ENCODE results near the gene TMEM245.
"Not testable (repeated sequence)": the region's sequence is repeated elsewhere in the genome, so short reads cannot be mapped to it uniquely, and the experiment has no call there.

Gene TMEM245

DNA sequence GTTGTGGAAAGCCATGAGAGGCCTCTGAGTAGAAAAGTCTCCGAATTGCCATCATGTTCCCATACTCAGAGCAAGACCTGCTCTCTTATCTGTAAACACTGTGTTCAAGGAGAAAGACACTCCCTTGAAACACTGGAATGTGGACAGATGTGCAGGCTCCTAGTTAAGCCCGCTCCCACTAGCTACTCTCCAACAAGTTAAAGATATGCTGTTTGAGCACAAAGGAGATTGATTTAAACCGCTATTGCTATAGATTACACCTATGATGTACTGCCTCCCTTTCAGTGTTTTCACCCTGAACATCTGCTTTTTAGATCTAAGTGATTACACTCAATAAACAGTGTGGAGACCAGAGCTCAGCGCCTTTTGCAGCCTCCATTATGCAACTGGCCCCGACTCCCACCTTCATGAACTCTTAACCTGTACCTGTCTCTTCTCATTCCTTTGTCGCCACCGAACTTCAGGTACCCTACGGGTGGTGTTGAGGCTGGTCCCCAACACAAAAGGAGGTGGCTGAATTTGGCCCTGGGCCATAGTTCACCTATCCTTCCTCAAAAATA, 47.5 kb downstream of the TMEM245 start:
- DNase-seq (ENCODE audit: low read depth in 2 of 3, low spot score in 1 of 3) = no peak

DNA sequence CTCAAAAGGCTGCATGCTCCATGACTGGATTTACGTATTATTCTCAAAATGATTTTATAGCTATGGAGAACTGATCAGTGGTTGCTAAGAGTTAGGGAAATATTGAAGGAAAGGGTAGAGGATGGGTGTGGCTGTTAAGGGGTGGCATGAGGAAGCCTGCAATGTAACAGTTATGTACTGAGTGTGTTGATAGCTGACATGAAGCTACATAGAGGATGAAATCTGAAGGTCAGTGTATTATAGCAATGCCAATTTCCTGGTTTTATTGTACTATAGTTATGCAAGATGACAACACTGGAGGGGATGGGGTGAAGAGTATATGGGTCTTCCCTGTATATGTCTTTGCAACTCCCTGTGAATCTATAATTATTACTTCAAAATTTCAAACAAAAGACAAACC, 51.0 kb downstream of the TMEM245 start:
- DNase-seq (ENCODE audit: low read depth in 2 of 3, low spot score in 1 of 3) = no peak

DNA sequence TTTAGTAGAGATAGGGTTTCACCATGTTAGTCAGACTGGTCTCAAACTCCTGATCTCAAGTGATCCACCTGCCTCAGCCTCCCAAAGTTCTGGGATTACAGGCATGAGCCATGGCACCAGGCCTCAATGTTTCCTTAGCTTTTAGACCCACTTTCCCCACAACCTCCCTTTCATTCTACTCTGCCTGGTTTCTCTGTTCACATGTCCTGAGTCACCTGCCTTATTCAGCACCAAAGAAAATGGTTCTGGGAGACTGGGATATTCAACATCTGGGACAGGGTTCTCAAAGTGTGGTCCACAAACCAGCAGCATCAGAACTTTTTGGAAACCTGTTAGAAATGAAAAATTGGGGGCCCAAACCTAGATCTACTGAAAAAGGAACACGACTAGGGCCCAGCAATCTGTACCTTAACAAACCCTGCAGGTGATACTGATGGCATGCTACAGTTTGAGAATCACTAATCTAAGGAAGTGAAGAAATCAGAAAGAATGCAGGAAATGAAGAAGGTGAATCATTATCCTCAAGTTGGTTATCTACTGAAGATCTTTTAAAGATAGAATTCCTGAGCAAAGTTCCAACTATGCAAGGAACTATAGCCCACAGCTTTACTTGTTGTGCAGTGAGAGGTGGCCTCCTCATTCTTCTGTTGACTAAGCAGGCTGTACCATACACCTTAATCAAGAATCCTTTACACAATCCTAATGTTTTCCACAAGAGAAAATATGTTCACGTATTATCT, 54.6 kb downstream of the TMEM245 start:
- DNase-seq (ENCODE audit: low read depth in 2 of 3, low spot score in 1 of 3) = no peak

DNA sequence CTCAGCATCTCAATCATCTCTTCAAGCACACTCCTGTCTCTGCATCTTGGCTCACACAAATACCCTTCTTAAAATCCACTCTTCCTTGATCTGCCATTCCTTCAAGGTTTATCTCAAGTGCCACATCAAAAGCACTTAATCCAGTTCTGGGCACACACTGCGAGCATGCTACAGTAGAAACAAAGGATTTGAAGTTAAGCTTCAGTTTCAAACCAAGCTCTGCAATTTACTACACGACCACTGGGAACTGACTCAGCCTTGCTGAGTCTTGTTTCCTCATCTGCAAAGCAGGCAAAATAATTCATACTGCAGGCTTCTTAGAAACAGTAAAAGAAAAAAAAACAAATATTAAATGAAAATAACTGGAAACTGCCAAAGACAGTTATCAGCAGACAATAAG, 56.0 kb downstream of the TMEM245 start:
- DNase-seq (ENCODE audit: low read depth in 2 of 3, low spot score in 1 of 3) = no peak

DNA sequence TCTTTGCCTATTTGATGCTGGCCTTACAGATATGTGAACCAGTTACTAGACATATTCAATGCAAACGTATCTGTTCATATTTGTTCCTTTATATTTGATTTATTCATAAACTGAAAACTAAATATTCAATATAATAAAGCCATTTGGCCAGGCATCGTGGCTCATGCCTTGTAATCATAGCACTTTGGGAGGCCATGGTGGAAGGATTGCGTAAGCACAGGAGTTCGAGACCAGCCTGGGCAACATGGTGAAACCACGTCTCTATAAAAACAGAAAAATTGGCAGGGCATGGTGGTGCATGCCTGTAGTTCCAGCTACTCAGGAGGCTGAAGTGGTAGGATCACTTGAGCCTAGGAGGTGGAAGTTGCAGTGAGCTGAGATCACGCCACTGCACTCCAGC, 57.2 kb downstream of the TMEM245 start:
- DNase-seq (ENCODE audit: low read depth in 2 of 3, low spot score in 1 of 3) = no peak

DNA sequence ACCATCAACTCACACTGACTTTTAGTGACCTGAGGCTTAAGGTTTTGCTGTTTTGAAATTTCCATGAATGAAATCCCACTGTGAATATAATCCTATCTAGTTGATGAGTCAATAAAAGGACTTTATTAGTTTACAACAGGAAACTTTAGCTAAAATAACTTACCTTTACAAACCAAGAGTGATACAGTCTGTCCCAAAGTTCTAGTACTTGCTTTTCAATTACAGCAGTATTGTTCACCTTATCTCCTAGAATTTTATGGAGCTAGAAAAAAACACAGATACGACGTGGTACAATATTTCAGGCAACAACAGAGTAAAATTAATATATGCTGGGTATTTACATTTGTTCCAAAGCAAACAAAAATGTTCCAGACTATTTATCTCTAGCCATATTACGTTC, 59.6 kb downstream of the TMEM245 start:
- no peak for DNase-seq (ENCODE audit: low read depth in 2 of 3, low spot score in 1 of 3)

DNA sequence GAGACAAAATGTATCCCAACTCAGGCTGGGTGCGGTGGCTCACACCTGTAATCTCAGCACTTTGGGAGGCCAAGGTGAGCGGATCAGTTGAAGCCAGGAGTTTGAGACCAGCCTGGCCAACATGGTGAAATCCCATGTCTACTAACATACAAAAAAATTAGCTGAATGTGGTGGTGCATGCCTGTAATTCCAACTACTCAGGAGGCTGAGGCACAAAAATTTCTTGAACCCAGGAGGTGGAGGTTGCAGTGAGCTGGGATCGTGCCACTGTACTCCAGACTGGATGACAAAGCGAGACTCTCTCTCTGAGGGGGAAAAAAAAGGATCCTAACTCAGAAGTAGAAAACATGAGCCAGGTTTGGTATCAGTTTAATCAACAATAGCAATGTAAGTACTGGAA, 66.6 kb downstream of the TMEM245 start:
- not testable (repeated sequence) for DNase-seq (ENCODE audit: low read depth in 2 of 3, low spot score in 1 of 3)

DNA sequence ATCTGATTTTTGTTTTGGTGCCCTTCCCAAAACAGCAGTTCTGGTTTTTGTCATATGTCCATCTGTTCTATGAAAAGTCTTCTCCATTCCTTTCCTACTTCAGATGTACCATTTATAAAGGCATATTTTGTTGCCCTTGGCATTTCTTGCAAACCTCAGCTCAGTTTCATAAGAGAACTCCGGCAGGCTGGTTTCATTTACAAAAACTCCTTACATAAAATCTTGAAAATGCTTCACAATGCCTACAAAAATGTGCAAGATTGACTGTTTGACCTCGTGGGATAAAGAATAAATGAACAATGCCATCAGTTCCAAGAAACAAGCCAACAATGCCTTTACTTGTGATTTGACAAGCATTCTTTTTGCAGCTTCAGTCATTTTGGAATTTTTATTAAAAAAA, 67.3 kb downstream of the TMEM245 start:
- DNase-seq (ENCODE audit: low read depth in 2 of 3, low spot score in 1 of 3) = no peak

DNA sequence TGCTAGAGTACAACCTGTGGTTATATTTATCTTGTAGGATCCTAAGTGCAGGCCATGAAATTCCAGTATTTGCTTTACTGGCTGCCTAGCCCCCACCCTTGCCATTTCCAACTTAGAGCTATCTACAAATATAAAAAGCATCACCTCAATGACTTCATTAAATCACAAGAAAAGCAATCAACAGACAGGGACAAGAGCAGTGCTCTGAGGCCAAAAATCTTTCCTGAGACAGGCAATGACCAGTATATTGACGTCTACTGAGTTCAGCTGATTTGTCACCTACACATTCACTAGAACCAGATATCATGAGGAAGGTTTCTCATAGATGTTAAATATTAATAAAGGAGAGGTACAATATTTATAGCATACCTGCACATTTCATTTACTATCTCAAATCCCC, 68.0 kb downstream of the TMEM245 start:
- DNase-seq (ENCODE audit: low read depth in 2 of 3, low spot score in 1 of 3) = no peak

DNA sequence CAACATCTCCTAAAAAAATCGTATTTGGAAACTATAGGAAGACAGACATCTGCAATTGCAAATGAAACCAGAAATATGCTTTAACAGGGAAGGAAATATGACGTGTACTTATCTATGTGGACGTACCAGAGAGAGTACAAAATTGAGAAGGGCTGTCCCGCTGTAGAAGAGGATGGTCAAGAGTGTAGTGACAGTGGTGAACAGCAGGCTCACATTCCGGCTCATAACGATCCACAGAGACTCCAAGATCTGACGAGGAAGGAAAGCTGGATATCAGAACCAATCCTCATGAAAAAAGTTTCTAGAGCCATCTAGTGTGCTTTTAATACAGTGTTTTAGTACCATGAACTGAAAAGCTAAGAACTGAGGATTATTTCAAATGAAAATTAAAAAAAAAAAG, 69.3 kb downstream of the TMEM245 start:
- DNase-seq (ENCODE audit: low read depth in 2 of 3, low spot score in 1 of 3) = no peak

DNA sequence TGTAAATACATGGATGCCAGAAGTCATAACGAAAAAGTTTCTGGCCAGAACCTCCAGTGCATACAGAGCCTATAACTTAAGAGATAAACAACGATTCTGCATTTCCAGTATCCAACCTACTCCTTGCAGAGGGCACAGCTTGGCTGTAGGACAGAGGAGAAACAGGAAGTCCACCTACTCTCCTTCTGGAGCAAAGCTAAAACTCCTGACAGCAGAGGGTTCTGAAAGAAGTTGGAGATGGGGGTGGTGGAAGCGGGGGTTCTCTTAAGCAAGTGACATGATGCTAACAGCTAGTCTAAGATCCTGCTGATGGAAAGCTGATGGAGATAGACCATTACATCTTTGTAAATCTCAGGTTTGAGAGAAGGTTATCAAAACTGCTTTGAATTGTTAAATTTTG, 70.9 kb downstream of the TMEM245 start:
- DNase-seq (ENCODE audit: low read depth in 2 of 3, low spot score in 1 of 3) = no peak

DNA sequence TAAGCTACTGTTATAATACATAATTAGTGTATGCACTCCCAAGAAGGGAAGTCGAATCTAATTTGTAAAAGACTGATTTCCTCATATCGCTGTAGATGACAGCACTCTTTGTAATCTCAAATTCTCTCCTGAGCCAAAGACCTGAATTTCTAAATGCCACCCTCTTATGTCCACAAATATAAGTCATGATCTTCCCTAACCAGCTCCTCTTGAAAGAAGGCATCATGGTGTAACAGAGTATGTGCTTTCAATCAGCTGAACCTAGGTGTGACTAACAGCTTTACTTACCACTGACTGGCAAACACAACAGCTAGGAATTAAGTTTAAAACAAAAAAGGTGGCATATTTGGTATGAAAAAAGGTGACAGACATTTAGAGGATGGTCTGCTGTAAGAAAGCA, 72.5 kb downstream of the TMEM245 start:
- no peak for DNase-seq (ENCODE audit: low read depth in 2 of 3, low spot score in 1 of 3)

DNA sequence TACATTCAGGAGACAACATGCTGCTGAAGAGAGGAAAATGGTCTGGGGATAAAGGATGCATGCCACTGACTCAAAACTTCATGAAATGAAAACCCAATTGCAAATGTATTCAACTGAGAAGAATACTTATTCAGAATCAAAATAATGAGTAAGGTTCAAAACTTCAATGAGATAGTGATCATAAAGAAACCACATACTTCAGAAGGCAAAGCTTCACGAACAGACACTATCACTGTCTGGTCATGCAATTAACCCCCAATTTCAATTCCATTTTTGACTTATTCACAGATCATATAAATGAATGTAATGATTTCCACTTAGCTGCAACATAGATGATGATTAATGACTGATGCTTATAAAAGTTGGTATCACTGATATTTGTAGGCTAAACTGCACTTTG, 73.4 kb downstream of the TMEM245 start:
- DNase-seq (ENCODE audit: low read depth in 2 of 3, low spot score in 1 of 3) = no peak

DNA sequence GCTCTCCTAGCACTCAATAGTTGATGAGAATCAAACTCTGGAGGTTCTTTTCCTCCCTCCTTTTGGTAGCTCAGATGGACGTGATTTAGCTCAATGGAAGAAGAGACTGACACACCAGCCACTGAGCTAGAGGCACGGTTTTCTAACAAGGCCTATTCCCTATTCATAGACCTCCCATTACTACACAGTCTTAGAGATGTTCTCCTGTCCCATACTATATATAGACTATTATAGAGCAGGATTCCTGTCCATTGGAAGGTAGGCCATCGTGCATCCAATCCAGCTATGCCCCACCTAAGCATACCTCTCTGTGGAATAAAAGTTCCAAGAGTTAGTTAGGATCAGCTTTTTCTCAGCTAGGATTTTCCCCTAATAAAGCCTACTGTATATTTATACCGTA, 76.2 kb downstream of the TMEM245 start:
- no peak for DNase-seq (ENCODE audit: low read depth in 2 of 3, low spot score in 1 of 3)

DNA sequence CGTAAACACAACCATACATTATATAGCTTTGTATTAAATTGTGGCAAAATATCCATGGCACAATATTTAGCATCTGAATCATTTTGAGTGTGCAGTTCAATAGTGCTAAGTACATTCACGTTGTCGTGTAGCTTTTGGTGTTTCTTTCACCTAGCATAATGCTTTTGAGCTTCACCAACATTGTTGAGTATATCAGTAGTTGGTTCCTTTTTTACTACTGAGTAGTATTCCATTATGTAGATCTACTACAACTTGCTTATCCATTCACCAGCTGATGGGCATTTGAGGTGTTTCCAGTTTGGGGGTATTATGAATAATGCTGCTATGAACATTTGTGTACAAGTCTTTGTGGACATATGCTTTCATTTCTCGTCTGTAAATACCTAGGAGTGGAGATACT, 79.2 kb downstream of the TMEM245 start:
- DNase-seq (ENCODE audit: low read depth in 2 of 3, low spot score in 1 of 3) = no peak

DNA sequence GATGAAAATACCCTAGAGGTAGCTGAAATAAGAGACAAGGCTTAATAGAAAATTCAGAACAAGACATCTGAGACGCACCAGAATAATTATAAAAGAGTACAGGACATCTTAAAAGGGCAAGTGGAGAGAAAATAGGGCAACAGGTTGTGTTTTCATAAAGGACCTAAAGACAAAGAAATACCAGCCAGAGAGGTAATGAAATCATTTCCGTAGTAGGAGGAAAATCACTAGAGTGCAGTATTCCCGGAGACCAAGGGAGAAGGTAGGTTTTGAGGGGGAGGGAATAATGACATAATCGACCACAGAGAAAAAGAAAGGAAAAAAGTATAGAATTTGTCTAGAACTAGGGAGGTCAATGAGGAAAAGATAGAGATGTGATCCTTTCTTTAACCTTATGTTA, 80.2 kb downstream of the TMEM245 start:
- DNase-seq (ENCODE audit: low read depth in 2 of 3, low spot score in 1 of 3) = no peak

DNA sequence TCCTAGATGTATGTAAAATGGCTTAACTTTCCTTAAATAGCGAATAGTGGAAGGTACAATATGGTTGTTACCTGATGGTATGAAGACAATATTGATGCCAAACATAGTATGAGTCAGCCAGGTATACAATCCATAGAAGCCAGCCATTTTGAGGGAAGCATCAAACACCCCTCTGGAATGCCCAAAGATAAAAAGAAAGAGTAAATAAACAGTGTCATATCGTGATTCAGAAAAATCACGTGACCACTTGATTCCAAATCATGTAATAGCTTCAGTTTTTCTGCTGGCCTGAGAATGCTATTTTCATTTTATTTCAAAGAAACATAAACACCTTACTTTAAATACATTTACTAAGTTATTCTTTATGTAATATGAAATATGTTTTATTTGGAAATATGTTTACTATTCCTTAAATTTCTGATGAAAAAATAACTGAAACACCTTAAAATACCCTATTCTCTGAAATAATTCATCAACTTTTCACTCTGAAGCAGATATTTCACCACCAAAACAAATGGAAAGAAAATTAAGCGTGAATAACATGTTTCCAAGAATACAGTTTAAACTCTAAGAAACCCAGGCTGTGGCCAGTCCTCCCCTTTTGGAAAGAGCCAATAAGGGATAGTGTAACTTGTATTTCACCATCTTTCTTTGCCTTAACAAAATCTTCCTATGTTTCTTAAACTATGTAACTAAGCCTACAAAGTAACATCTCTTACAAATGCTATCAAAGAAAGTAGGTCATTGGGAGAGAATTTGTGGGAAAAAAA, 81.6 kb downstream of the TMEM245 start:
- DNase-seq (ENCODE audit: low read depth in 2 of 3, low spot score in 1 of 3) = no peak

DNA sequence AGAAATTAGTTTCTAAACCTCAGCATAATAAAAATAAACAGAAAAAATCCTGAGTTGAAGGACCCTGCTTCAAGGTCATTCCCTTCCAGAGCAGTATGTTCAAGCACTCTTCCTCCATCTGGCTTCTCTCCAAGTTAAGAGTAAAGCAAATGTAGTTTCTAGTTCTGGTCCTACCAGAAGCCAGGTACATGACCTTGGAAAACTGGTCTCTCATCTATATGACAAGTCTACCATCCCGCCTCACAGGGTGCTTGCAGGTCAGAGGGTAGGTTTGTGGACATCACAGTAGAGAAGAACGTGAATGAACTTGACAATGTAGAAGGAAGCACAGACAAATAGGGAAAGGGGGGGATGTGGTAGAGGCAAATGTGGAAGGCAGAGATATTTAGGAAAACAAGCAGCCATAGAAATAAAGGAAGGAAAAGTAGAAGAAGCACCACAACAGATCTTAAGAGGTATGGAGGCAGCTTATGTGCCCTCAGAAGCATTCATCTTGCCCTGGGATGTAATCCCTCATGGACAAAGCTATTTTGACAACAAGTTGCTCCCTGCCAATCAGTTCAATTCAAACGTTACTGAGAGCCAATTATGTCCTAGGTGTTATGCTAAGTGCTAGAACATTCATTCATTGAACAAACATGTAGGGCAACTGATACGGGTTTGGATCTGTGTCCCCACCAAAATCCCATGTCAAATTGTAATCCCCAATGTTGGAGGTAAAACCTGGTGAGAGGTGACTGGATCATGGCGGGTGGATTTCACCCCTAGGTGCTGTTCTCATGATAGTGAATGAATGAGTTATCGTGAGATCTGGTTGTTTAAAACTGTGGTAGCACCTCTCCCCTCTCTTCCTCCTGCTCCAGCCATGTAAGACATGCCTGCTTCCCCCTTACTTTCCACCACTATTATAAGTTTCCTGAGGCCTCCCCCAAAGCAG, 82.7 kb downstream of the TMEM245 start:
- DNase-seq (ENCODE audit: low read depth in 2 of 3, low spot score in 1 of 3) = no peak

DNA sequence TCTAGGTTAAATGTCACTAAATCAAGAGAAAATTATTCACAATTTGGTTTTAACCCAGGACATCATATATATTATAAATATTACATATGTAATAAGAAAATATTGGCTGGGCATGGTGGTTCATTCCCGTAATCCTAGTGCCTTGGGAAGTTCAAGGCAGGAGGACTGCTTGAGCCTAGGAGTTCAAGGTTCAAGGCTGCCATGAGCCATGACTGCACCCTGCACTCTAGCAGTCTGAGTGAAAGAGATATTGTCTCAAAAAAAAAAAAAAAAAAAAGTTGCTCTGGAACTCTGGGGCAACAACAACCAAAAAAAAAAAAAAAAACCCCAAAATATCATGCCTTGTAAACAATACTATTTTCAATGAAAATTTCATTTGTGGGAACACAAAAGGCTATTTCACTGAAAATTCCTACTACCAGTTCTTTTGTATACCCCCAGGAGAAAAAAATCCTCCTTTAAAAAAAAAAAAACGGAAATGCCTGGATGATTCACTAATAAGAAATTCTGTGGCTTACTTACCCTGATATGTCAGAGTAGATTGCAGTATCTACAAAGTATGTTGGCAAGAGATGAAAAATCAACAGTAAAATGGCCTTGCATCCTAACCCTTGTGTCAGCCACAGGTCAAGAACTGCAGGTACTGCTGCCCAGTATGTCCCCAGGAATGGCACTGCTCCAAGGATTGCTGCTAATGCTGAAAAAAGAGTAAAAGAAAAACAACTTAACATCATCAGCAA, 83.9 kb downstream of the TMEM245 start:
- no peak for DNase-seq (ENCODE audit: low read depth in 2 of 3, low spot score in 1 of 3)

DNA sequence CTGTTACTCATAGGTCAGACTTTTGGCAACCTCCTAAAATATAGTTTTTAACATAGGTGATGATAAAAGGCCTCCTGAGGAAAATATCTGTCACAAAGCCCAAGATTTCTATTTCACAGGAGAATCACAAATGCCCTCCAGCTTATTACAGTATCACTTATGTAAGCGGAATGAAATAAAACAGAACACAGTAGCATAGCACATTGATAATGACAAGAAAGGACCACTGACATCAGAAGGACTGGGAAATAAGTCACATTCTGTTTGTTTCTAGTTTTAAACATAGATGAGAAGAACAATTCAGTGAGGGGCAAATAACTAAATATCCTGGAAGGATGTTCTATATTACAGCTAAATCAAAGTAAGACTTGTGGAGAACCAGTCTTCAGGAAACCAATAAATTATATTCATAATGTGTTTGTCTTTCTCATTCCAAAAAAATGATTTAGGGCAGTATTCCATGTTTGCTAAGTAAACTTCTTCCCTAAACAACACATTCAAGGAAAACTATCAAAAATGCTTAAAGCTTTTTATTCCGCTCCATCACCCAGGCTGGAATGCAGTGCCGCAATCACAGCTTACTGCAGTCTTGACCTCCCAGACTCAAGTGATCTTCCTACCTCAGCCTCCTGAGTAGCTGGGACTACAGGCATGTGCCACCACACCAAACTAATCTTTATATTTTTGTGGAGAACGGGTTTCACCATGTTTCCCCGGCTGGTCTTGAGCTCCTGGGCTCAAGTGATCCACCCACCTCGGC, 85.6 kb downstream of the TMEM245 start:
- no peak for DNase-seq (ENCODE audit: low read depth in 2 of 3, low spot score in 1 of 3)
